GM18858 (cell line): ENCODE data around the gene ABCC5.

Experiments used
- ATAC-seq: cut with Tn5 transposase; IDR thresholded peaks from one replicate; pipeline ENCODE4 v1.9.1; 2021; ENCODE audit not compliant: unreplicated experiment

Gene ABCC5

GRCh38 chr3:183981990-183982644 is 35.6 kb downstream of the ABCC5 start:
- ATAC-seq, result no peak

DNA sequence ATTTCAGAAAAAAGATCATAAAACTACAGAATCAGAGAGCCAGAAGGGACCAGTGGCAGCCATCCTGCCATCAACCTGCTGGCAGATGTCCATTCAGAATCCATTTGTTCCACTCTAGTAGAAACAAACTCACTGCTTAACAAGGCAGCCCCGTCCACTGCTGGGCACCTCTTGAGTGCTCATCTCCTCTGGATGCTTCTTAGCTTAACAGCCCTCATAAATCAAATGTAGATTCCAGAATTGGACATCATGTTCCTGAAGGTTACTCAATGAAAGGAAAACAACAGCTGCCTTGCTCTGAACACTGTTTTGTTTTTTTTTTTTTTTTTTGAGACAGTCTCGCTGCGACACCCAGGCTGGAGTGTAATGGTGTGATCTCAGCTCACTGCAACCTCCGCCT is 37.3 kb downstream of the ABCC5 start:
- no peak for ATAC-seq

- no peak for ATAC-seq
Observed at GRCh38 chr3:183975981-183976662, 41.6 kb downstream of the ABCC5 start.

DNA sequence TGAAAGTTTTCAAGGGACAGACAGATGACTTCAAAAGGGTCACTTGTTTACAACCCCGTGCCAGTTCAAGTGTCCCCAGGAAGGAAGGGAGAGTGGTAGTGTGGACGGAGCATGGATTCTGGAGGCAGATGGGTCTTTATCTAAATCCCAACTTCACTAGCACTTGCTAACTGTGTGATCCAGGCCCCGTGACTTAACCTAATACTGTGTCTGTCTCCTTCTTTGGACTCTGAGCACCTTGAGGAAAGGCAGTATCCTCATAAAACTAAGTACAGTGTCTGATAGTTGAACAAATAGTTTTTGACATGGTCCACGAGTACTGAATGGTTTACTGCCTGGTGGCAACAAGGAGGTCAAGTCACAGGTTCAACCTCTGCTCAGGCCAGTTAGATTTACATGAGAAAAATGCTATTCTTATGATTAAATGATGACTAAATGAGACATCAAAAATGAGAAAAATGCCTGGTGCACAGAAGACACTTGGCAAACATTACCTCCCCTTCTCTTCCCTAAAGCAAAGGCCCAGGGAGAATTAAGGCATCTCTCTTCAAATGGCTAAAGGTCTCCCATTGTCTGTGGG is 48.9 kb downstream of the ABCC5 start:
- ATAC-seq, result no peak

GRCh38 chr3:183967693-183968092 is 50.0 kb downstream of the ABCC5 start:
- ATAC-seq, result no peak

- ATAC-seq, result no peak
Observed at GRCh38 chr3:183966361-183966791, 51.3 kb downstream of the ABCC5 start.

- no peak for ATAC-seq
Observed at GRCh38 chr3:183962807-183963206, 54.9 kb downstream of the ABCC5 start.

DNA sequence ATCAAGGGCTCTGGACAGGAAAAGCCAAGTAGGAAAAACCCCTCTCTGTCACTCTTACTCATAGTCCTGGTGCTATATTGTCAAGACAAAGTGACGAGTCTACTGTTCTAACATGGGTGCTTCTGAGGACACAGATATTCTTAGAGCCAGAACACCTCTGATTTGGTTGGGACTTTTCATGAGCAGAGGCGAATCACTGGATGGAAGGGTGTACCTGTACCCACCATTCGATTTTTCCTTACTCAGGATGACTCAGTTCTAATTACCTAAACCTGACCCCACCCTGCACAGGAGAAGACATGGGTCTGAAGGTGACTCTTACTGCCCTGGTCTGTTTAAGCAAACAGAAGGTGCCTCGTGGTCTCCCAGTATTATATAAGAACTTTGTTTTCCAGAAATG is 58.5 kb downstream of the ABCC5 start:
- ATAC-seq, result no peak

GRCh38 chr3:183958775-183959174 is 58.9 kb downstream of the ABCC5 start:
- ATAC-seq, result no peak

DNA sequence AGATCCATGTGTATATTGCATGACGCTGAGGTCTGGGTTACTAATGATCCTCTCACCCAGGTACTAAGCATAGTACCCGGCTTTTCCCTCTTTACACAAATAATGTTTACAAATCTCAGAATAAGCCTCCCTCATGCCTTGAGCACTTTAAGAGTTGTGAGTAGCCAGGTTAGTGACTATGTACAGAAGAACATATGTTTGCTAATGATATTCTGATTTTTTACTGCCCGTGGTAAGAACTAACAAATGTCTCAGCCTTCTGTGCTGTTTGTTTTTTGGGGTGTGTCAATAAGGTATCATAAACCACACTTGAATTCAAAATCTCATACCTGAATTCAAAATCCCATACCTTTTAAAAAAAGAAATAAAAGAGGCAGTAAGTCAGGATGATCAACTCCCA is 59.5 kb downstream of the ABCC5 start:
- no peak for ATAC-seq

GRCh38 chr3:183954875-183955274 is 62.8 kb downstream of the ABCC5 start:
- no peak for ATAC-seq

DNA sequence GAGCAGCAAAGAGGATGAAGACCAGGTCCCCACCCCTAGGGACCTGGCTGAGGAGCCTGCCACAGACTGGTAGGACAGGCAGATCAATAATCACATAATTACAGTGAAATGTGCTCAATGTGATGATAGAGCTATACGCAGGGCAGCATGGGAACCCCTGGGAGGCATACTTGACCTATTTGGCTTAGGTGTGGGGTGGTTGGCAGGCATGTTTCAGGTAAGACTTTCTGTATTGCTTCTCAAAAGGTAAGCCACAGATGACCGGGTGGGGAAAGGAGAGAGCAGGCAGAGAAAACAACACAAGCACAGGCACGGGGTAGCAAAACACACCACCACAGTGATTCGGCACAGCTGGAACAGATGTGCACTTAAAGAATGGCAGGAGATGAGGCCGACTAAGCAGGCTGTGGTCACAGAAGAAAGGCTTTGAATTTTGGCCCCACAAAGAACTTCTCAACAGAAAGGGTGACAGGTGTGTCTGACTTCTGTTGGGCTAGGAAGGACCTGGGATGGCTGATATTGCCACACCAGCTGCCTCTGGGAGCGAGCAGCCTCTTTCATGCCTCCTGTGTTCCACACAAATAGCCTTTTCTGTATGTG is 64.1 kb downstream of the ABCC5 start:
- no peak for ATAC-seq

GRCh38 chr3:183951459-183951858 is 66.2 kb downstream of the ABCC5 start:
- ATAC-seq, result no peak

- no peak for ATAC-seq
Observed at GRCh38 chr3:183949690-183950089, 68.0 kb downstream of the ABCC5 start.

DNA sequence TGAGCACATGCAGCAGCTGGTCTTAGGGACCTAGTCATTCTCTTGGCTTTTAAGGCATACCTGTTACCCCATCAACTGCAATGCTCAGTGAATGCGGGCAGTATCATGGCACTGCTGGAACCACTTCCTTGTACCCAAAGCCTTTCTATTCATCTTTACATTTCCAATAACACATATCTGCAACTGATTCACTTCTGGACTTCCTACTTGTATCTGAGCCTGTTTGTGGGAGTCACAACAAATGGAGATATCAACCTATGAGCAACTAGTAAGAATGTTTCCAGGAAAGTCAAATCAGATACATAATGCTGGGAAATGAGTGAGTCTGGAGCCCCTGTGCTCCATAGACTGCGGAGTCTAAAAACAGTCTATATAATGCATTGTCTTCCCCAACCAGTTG is 71.6 kb downstream of the ABCC5 start:
- ATAC-seq, result no peak

DNA sequence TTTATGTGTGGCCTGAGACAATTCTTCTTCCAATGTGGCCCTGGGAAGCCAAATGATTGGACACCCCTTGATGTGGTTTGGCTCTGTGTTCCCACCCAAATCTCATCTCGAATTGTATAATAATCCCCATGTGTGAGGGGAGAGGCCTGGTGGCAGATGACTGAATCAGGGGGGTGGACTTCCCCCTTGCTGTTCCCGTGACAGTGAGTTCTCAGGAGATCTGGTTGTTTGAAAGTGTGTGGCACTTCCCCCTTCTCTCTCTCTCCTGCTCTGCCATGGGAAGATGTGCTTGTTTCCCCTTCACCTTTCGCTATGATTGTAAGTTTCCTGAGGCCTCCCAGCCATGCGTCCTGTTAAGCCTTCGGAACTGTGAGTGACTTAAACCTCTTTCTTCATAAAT is 72.9 kb downstream of the ABCC5 start:
- no peak for ATAC-seq

DNA sequence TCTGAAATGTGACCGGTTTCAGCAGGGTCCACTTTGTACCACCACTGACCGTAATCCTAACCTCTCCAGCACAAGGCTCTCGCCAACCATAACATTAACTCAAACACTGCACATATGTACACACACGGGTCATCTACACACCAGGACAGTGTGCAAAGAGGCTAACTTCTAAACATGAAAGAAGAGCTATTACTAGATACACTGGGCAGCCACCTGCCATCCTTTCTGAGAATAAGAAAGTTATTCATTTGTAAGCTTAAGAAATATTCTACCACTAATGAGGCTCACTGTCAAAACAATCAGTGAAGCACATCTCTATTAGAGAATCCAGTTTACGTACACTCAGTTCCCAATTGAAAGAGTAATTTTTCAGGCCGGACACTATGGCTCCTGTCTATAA is 73.9 kb downstream of the ABCC5 start:
- no peak for ATAC-seq

DNA sequence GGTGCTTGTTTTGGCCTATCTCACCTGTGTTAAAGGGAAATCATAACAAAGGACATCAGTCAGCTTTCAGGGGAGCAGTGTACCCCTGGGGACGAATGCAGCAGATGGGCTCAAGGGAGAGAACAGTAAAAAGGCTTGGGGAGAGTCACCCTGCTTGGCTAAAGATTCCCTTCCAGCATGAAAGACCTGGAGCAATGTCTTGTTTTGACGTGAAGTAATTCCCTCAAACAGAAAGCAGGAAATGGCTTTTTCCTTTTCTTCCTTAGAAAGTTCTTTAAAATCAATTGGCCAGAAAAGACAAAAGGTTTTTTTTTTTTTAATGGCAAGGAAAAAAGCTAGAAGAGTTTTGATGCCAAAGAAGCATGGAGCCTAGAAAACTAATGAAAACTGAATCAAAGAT is 76.5 kb downstream of the ABCC5 start:
- no peak for ATAC-seq

GRCh38 chr3:183937601-183938286 is 79.9 kb downstream of the ABCC5 start:
- no peak for ATAC-seq

DNA sequence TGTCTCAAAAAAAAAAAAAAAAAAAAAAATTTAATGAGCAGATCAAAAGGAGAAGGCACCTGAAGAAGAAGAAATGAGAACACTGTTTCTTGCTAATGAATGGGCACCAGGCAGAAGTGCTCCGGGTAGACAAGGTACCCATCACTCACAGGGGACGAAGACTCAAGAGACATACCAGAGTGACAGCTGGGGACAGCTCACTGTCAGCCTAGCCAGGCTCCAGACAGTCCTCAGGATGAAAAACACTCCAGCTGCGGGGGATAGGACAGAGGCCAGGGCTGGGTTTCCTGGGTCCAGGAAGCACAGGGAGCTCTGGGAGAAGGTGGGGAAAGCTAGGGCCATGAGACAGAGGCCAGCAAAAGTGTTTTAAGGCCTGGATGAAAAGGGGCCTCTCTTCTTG is 84.5 kb downstream of the ABCC5 start:
- ATAC-seq, result no peak

DNA sequence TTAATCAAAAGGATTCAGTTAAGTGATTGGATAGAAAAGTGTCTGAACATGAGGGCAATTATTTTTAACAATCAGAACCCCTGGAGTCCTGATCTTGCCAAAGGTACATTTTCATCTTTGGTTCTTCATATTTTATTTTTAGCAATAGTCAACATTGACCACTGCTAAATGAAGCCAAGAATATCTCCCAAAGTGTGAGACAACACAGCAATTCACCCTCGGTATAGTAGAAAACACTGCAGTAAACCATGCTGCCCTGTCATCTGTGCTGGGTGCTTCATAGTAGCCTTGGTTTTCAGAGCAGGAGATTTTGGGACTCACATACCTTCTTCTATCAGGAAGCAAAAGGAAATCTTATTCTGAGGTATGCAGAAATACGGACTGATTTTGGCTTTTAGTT is 85.8 kb downstream of the ABCC5 start:
- no peak for ATAC-seq

GRCh38 chr3:183930086-183930485 is 87.6 kb downstream of the ABCC5 start:
- no peak for ATAC-seq
